ENCODE data around the gene RNF14. TPM values are rescaled to one million over a fixed set of nuclear protein-coding genes. Genes with fewer than 3 reads are reported as not detected.
A peak's percentile ranks its signal among the peaks of the same experiment; 100 is the strongest.

The RNF14 gene
- total and polyA plus RNA-seq, 2 donors = 31.9 to 42.6 TPM

- Histone ChIP-seq H3K27ac (ENCODE audit: low read depth in 1 of 2, low read length in 1 of 2) (peak overlapping the region; percentile 86 to 88), H3K4me3 (ENCODE audit: low read length in 2 of 2) (no peak overlapping the region), H3K27me3 (ENCODE audit: control insufficient read depth in 2 of 2, insufficient read depth in 1 of 2, low read length in 1 of 2) (no peaks in the 10 kb centered on the region), H3K36me3 (ENCODE audit: control insufficient read depth in 2 of 2, insufficient read depth in 2 of 2, low read length in 1 of 2) (no peaks in the 10 kb centered on the region), H3K9me3 (ENCODE audit: control insufficient read depth in 2 of 2, insufficient read depth in 1 of 2, low read length in 1 of 2) (no peaks in the 10 kb centered on the region), H3K4me1 (ENCODE audit: control insufficient read depth in 2 of 2, insufficient read depth in 2 of 2, low read length in 2 of 2) (peaks cover 16 to 35% of the 10 kb centered on the region in 2 donors)
- WGBS = 73% methylated on average over 7 of the region's 7 CpGs
- DNase-seq (ENCODE audit: low read depth in 6 of 9, low spot score in 9 of 9) = peak in 6 of 9 donors; percentile 48 to 79 (median 55)
Measured at GRCh38 chr5:142014911-142015584, 46.1 kb downstream of the RNF14 start.

- WGBS = 22% methylated on average over 6 of the region's 6 CpGs
- Histone ChIP-seq H3K9me3 (ENCODE audit: control insufficient read depth in 2 of 2, insufficient read depth in 1 of 2, low read length in 1 of 2) (no peaks in the 10 kb centered on the region), H3K4me1 (ENCODE audit: control insufficient read depth in 2 of 2, insufficient read depth in 2 of 2, low read length in 2 of 2) (peaks cover 16 to 35% of the 10 kb centered on the region in 2 donors), H3K27ac (ENCODE audit: low read depth in 1 of 2, low read length in 1 of 2) (peak overlapping the region; percentile 86 to 88), H3K4me3 (ENCODE audit: low read length in 2 of 2) (no peak overlapping the region), H3K36me3 (ENCODE audit: control insufficient read depth in 2 of 2, insufficient read depth in 2 of 2, low read length in 1 of 2) (no peaks in the 10 kb centered on the region), H3K27me3 (ENCODE audit: control insufficient read depth in 2 of 2, insufficient read depth in 1 of 2, low read length in 1 of 2) (no peaks in the 10 kb centered on the region)
- DNase-seq (ENCODE audit: low read depth in 6 of 9, low spot score in 9 of 9) = peak in 6 of 9 donors; percentile 44 to 84 (median 60)
Measured at GRCh38 chr5:142015781-142016533, 47.1 kb downstream of the RNF14 start.

GRCh38 chr5:142016556-142016955 lies 47.7 kb downstream of the RNF14 start:
- Histone ChIP-seq H3K4me3 (ENCODE audit: low read length in 2 of 2) (no peak overlapping the region), H3K9me3 (ENCODE audit: control insufficient read depth in 2 of 2, insufficient read depth in 1 of 2, low read length in 1 of 2) (no peaks in the 10 kb centered on the region), H3K27ac (ENCODE audit: low read depth in 1 of 2, low read length in 1 of 2) (peak overlapping the region; percentile 65 to 86), H3K4me1 (ENCODE audit: control insufficient read depth in 2 of 2, insufficient read depth in 2 of 2, low read length in 2 of 2) (peaks cover 16 to 35% of the 10 kb centered on the region in 2 donors), H3K27me3 (ENCODE audit: control insufficient read depth in 2 of 2, insufficient read depth in 1 of 2, low read length in 1 of 2) (no peaks in the 10 kb centered on the region), H3K36me3 (ENCODE audit: control insufficient read depth in 2 of 2, insufficient read depth in 2 of 2, low read length in 1 of 2) (no peaks in the 10 kb centered on the region)
- DNase-seq (ENCODE audit: low read depth in 6 of 9, low spot score in 9 of 9) = peak in 2 of 9 donors; percentile 29 to 52
- 65% methylated on average over 4 of the region's 4 CpGs for WGBS

GRCh38 chr5:142017832-142018427 lies 49.0 kb downstream of the RNF14 start:
- DNase-seq (ENCODE audit: low read depth in 6 of 9, low spot score in 9 of 9) = no peak
- Histone ChIP-seq H3K9me3 (ENCODE audit: control insufficient read depth in 2 of 2, insufficient read depth in 1 of 2, low read length in 1 of 2) (no peaks in the 10 kb centered on the region), H3K4me1 (ENCODE audit: control insufficient read depth in 2 of 2, insufficient read depth in 2 of 2, low read length in 2 of 2) (peaks cover 14 to 27% of the 10 kb centered on the region in 2 donors), H3K4me3 (ENCODE audit: low read length in 2 of 2) (no peak overlapping the region), H3K27me3 (ENCODE audit: control insufficient read depth in 2 of 2, insufficient read depth in 1 of 2, low read length in 1 of 2) (no peaks in the 10 kb centered on the region), H3K36me3 (ENCODE audit: control insufficient read depth in 2 of 2, insufficient read depth in 2 of 2, low read length in 1 of 2) (no peaks in the 10 kb centered on the region), H3K27ac (ENCODE audit: low read depth in 1 of 2, low read length in 1 of 2) (no peak overlapping the region)
- 92% methylated on average over 5 of the region's 5 CpGs for WGBS

GRCh38 chr5:142020122-142020659 lies 51.3 kb downstream of the RNF14 start:
- peaks cover 13 to 17% of the 10 kb centered on the region in 2 donors for H3K4me1 ChIP-seq (ENCODE audit: control insufficient read depth in 2 of 2, insufficient read depth in 2 of 2, low read length in 2 of 2)
- no peak overlapping the region for H3K27ac ChIP-seq (ENCODE audit: low read depth in 1 of 2, low read length in 1 of 2)
- WGBS = 97% methylated on average over 1 of the region's 1 CpG
- DNase-seq (ENCODE audit: low read depth in 6 of 9, low spot score in 9 of 9) = no peak
- H3K9me3 ChIP-seq (ENCODE audit: control insufficient read depth in 2 of 2, insufficient read depth in 1 of 2, low read length in 1 of 2) = no peaks in the 10 kb centered on the region
- H3K4me3 ChIP-seq (ENCODE audit: low read length in 2 of 2) = no peak overlapping the region
- H3K27me3 ChIP-seq (ENCODE audit: control insufficient read depth in 2 of 2, insufficient read depth in 1 of 2, low read length in 1 of 2) = no peaks in the 10 kb centered on the region
- H3K36me3 ChIP-seq (ENCODE audit: control insufficient read depth in 2 of 2, insufficient read depth in 2 of 2, low read length in 1 of 2) = no peaks in the 10 kb centered on the region

GRCh38 chr5:142023836-142024235 lies 54.9 kb downstream of the RNF14 start:
- DNase-seq (ENCODE audit: low read depth in 6 of 9, low spot score in 9 of 9) = no peak
- no peaks in the 10 kb centered on the region for H3K4me1 ChIP-seq (ENCODE audit: control insufficient read depth in 2 of 2, insufficient read depth in 2 of 2, low read length in 2 of 2)
- H3K27me3 ChIP-seq (ENCODE audit: control insufficient read depth in 2 of 2, insufficient read depth in 1 of 2, low read length in 1 of 2) = no peaks in the 10 kb centered on the region
- no peak overlapping the region for H3K4me3 ChIP-seq (ENCODE audit: low read length in 2 of 2)
- WGBS = 94% methylated on average over 6 of the region's 6 CpGs
- no peak overlapping the region for H3K27ac ChIP-seq (ENCODE audit: low read depth in 1 of 2, low read length in 1 of 2)
- H3K36me3 ChIP-seq (ENCODE audit: control insufficient read depth in 2 of 2, insufficient read depth in 2 of 2, low read length in 1 of 2) = no peaks in the 10 kb centered on the region
- H3K9me3 ChIP-seq (ENCODE audit: control insufficient read depth in 2 of 2, insufficient read depth in 1 of 2, low read length in 1 of 2) = no peaks in the 10 kb centered on the region

GRCh38 chr5:142024771-142025304 lies 55.9 kb downstream of the RNF14 start:
- no peaks in the 10 kb centered on the region for H3K36me3 ChIP-seq (ENCODE audit: control insufficient read depth in 2 of 2, insufficient read depth in 2 of 2, low read length in 1 of 2)
- H3K4me1 ChIP-seq (ENCODE audit: control insufficient read depth in 2 of 2, insufficient read depth in 2 of 2, low read length in 2 of 2) = no peaks in the 10 kb centered on the region
- H3K27ac ChIP-seq (ENCODE audit: low read depth in 1 of 2, low read length in 1 of 2) = peak overlapping the region; percentile 79 to 97
- peak in 8 of 9 donors; percentile 69 to 91 (median 82) for DNase-seq (ENCODE audit: low read depth in 6 of 9, low spot score in 9 of 9)
- H3K9me3 ChIP-seq (ENCODE audit: control insufficient read depth in 2 of 2, insufficient read depth in 1 of 2, low read length in 1 of 2) = no peaks in the 10 kb centered on the region
- H3K27me3 ChIP-seq (ENCODE audit: control insufficient read depth in 2 of 2, insufficient read depth in 1 of 2, low read length in 1 of 2) = peaks cover 0 to 2% of the 10 kb centered on the region in 2 donors
- WGBS = 1% methylated on average over 26 of the region's 26 CpGs
- peak overlapping the region; percentile 48 to 59 for H3K4me3 ChIP-seq (ENCODE audit: low read length in 2 of 2)

GRCh38 chr5:142025637-142026036 lies 56.7 kb downstream of the RNF14 start:
- no peak overlapping the region for H3K27ac ChIP-seq (ENCODE audit: low read depth in 1 of 2, low read length in 1 of 2)
- H3K36me3 ChIP-seq (ENCODE audit: control insufficient read depth in 2 of 2, insufficient read depth in 2 of 2, low read length in 1 of 2) = no peaks in the 10 kb centered on the region
- DNase-seq (ENCODE audit: low read depth in 6 of 9, low spot score in 9 of 9) = no peak
- H3K4me1 ChIP-seq (ENCODE audit: control insufficient read depth in 2 of 2, insufficient read depth in 2 of 2, low read length in 2 of 2) = no peaks in the 10 kb centered on the region
- no peaks in the 10 kb centered on the region for H3K9me3 ChIP-seq (ENCODE audit: control insufficient read depth in 2 of 2, insufficient read depth in 1 of 2, low read length in 1 of 2)
- H3K4me3 ChIP-seq (ENCODE audit: low read length in 2 of 2) = no peak overlapping the region
- H3K27me3 ChIP-seq (ENCODE audit: control insufficient read depth in 2 of 2, insufficient read depth in 1 of 2, low read length in 1 of 2) = peaks cover 0 to 4% of the 10 kb centered on the region in 2 donors
- WGBS = 80% methylated on average over 8 of the region's 8 CpGs

All from thymus (tissue), 11 donors.